Natural killer cell (primary cell): ENCODE data around the gene RELN. TPM values are rescaled to one million over a fixed set of nuclear protein-coding genes. Genes with fewer than 3 reads are reported as not detected.

ENCODE experiments used
- ATAC-seq, 3 donors: fragments of 150-1000 bp in 2 of 3; fragments of 200-7000 bp in 1 of 3; cut with Tn5 transposase; 1 replicate in 1 of 3; 2 replicates in 2 of 3; pipeline ENCODE4 v1.10.0; 2021; ENCODE audit warnings: mild to moderate bottlenecking in 2 of 3, moderate library complexity in 2 of 3
- DNase-seq, 2 donors: peaks; one replicate each; pipeline versions ENCODE4 v3.0.0 to v3.0.0-alpha.2; 2013 to 2021; ENCODE audit warnings: mixed read lengths in 1 of 2
- H3K27ac ChIP-seq: one replicate; pipeline ENCODE4 v1.5.1; 2013; ENCODE audit warnings: mild to moderate bottlenecking, low read length
- H3K27me3 ChIP-seq: one replicate; pipeline ENCODE4 v1.6.1; 2013; ENCODE audit warnings: low read length; ENCODE audit not compliant: control insufficient read depth, insufficient read depth
- H3K36me3 ChIP-seq: one replicate; pipeline ENCODE4 v1.6.1; 2013; ENCODE audit warnings: low read length; ENCODE audit not compliant: control insufficient read depth, insufficient read depth
- H3K4me1 ChIP-seq: one replicate; pipeline ENCODE4 v1.6.1; 2013; ENCODE audit warnings: low read length; ENCODE audit not compliant: control insufficient read depth, insufficient read depth
- H3K4me3 ChIP-seq: one replicate; pipeline ENCODE4 v1.5.1; 2013; ENCODE audit warnings: low read length
- H3K9me3 ChIP-seq: one replicate; pipeline ENCODE4 v1.6.1; 2013; ENCODE audit warnings: low read length; ENCODE audit not compliant: control insufficient read depth, insufficient read depth
- H3K27ac Mint-ChIP-seq, 2 donors: one replicate each; pipeline ENCODE4 v1.8.0; 2022; ENCODE audit warnings: mild to moderate bottlenecking in 2 of 2, mixed read lengths in 2 of 2, moderate library complexity in 1 of 2
- H3K27me3 Mint-ChIP-seq, 2 donors: one replicate each; pipeline ENCODE4 v1.8.0; 2022; ENCODE audit warnings: low read depth in 2 of 2, mixed read lengths in 2 of 2
- H3K36me3 Mint-ChIP-seq: one replicate; pipeline ENCODE4 v1.8.0; 2022; ENCODE audit warnings: mixed read lengths
- H3K4me1 Mint-ChIP-seq, 2 donors: one replicate each; pipeline ENCODE4 v1.8.0; 2022; ENCODE audit warnings: mixed read lengths in 2 of 2
- H3K4me3 Mint-ChIP-seq: one replicate; pipeline ENCODE4 v1.8.0; 2022; ENCODE audit warnings: mild to moderate bottlenecking, moderate library complexity, mixed read lengths
- H3K9me3 Mint-ChIP-seq, 2 donors: one replicate each; pipeline ENCODE4 v1.8.0; 2022; ENCODE audit warnings: mixed read lengths in 2 of 2
- CTCF ChIP-seq: fragments of 200-600 bp; IDR thresholded peaks from one replicate; pipeline ENCODE4 v1.8.0; 2022; ENCODE audit warnings: antibody characterized with exemption
- WGBS: methylation state at CpG from one replicate; pipeline ENCODE4 v1.1.7; 2013; ENCODE audit warnings: missing lambda C conversion rate; ENCODE audit not compliant: insufficient coverage; 5-methylcytosine and 5-hydroxymethylcytosine counted together
- intact Hi-C: fragments of 100-400 bp; cut with micrococcal nuclease; formaldehyde crosslinking; loops from one replicate; pipeline ENCODE4 v1.14.2; 2022
- total RNA-seq, 4 donors: library from RNA; stranded (reverse); fragments of 120-200 nt in 1 of 4; gene quantifications; one replicate each; pipeline versions ENCODE4 v1.2.3 to v1.2.4, GENCODE V29; 2013 to 2022

RELN gene
- total RNA-seq, 3 donors from 2014 or later (not counting 1 experiment from before 2014, with no cell fraction given): not detected

GRCh38 chr7:103805346-103805745 is 184.1 kb downstream of the RELN start:
- H3K4me1 Mint-ChIP-seq: no peaks in the 10 kb centered on the region
- H3K9me3 ChIP-seq: no peaks in the 10 kb centered on the region
- ATAC-seq (no peak), DNase-seq (no peak)
- H3K4me1 ChIP-seq: no peaks in the 10 kb centered on the region
- H3K4me3 ChIP-seq: no peak overlapping the region
- H3K9me3 Mint-ChIP-seq: peaks cover 3 to 7% of the 10 kb centered on the region in 2 donors
- H3K27ac ChIP-seq: no peak overlapping the region
- WGBS: no CpG with 5 or more reads among the region's 2 CpGs
- no peaks in the 10 kb centered on the region for H3K27me3 ChIP-seq
- H3K36me3 Mint-ChIP-seq: no peaks in the 10 kb centered on the region
- H3K36me3 ChIP-seq: no peaks in the 10 kb centered on the region
- H3K27me3 Mint-ChIP-seq: no peaks in the 10 kb centered on the region
- H3K27ac Mint-ChIP-seq: no peak overlapping the region
- TF ChIP-seq CTCF: no peak
- no peak overlapping the region for H3K4me3 Mint-ChIP-seq
- intact Hi-C loops: no loop called here

- DNase-seq: no peak
- no peaks in the 10 kb centered on the region for H3K27me3 ChIP-seq
- intact Hi-C loops: no loop called here
- H3K4me1 ChIP-seq: no peaks in the 10 kb centered on the region
- H3K9me3 ChIP-seq: no peaks in the 10 kb centered on the region
- Mint-ChIP-seq H3K9me3 (peaks cover 3 to 9% of the 10 kb centered on the region in 2 donors), H3K4me1 (no peaks in the 10 kb centered on the region), H3K4me3 (no peak overlapping the region), H3K27me3 (no peaks in the 10 kb centered on the region), H3K36me3 (no peaks in the 10 kb centered on the region), H3K27ac (no peak overlapping the region)
- no peak for TF ChIP-seq CTCF
- H3K4me3 ChIP-seq: no peak overlapping the region
- ATAC-seq: no peak
- WGBS: 55% methylated on average over 1 of the region's 1 CpG
- H3K36me3 ChIP-seq: no peaks in the 10 kb centered on the region
- H3K27ac ChIP-seq: no peak overlapping the region
These were observed 185.8 kb downstream of the RELN start for GRCh38 chr7:103803631-103804030.

GRCh38 chr7:103799298-103799697 is 190.2 kb downstream of the RELN start:
- Histone ChIP-seq H3K36me3 (no peaks in the 10 kb centered on the region), H3K4me3 (no peak overlapping the region), H3K27ac (no peak overlapping the region), H3K4me1 (no peaks in the 10 kb centered on the region), H3K27me3 (no peaks in the 10 kb centered on the region), H3K9me3 (no peaks in the 10 kb centered on the region)
- whole genome bisulfite sequencing: 44% methylated on average over 1 of the region's 1 CpG
- no peaks in the 10 kb centered on the region for H3K27me3 Mint-ChIP-seq
- intact Hi-C loops: no loop called here
- ATAC-seq: no peak
- peaks cover 0 to 3% of the 10 kb centered on the region in 2 donors for H3K9me3 Mint-ChIP-seq
- H3K27ac Mint-ChIP-seq: no peak overlapping the region
- no peak for DNase-seq
- H3K36me3 Mint-ChIP-seq: no peaks in the 10 kb centered on the region
- TF ChIP-seq CTCF: no peak
- H3K4me3 Mint-ChIP-seq: no peak overlapping the region
- no peaks in the 10 kb centered on the region for H3K4me1 Mint-ChIP-seq

- no peaks in the 10 kb centered on the region for H3K27me3 ChIP-seq
- no peak overlapping the region for H3K27ac Mint-ChIP-seq
- peaks cover 0 to 3% of the 10 kb centered on the region in 2 donors for H3K9me3 Mint-ChIP-seq
- H3K4me3 ChIP-seq: no peak overlapping the region
- 76% methylated on average over 3 of the region's 3 CpGs for whole genome bisulfite sequencing
- no peak for TF ChIP-seq CTCF
- no peak overlapping the region for H3K4me3 Mint-ChIP-seq
- no peaks in the 10 kb centered on the region for H3K4me1 Mint-ChIP-seq
- no peaks in the 10 kb centered on the region for H3K36me3 Mint-ChIP-seq
- H3K27me3 Mint-ChIP-seq: no peaks in the 10 kb centered on the region
- no peak for ATAC-seq
- intact Hi-C loops: no loop called here
- no peaks in the 10 kb centered on the region for H3K9me3 ChIP-seq
- no peaks in the 10 kb centered on the region for H3K4me1 ChIP-seq
- H3K27ac ChIP-seq: no peak overlapping the region
- no peak for DNase-seq
- no peaks in the 10 kb centered on the region for H3K36me3 ChIP-seq
These were observed 191.7 kb downstream of the RELN start for GRCh38 chr7:103797647-103798307.
